GM19452 (cell line): ENCODE results near the gene MMEL1.
"Not testable (repeated sequence)": the region's sequence is repeated elsewhere in the genome, so short reads cannot be mapped to it uniquely, and the experiment has no call there.

Source experiments
- ATAC-seq: cut with Tn5 transposase; IDR thresholded peaks from one replicate; pipeline ENCODE4 v1.9.1; 2021; ENCODE audit not compliant: unreplicated experiment

MMEL1 gene

GRCh38 chr1:2629627-2630497 lies 3.0 kb downstream of the MMEL1 start:
- no peak for ATAC-seq

- ATAC-seq, result no peak
Measured at GRCh38 chr1:2628933-2629626, 3.7 kb downstream of the MMEL1 start.

- no peak for ATAC-seq
Measured at GRCh38 chr1:2628191-2628932, 4.5 kb downstream of the MMEL1 start.

GRCh38 chr1:2627746-2628145 lies 5.1 kb downstream of the MMEL1 start:
- ATAC-seq, result no peak

GRCh38 chr1:2625748-2626147 lies 7.1 kb downstream of the MMEL1 start:
- not testable (repeated sequence) for ATAC-seq

GRCh38 chr1:2625311-2625710 lies 7.5 kb downstream of the MMEL1 start:
- ATAC-seq, result no peak

GRCh38 chr1:2624735-2625300 lies 8.0 kb downstream of the MMEL1 start:
- no peak for ATAC-seq

GRCh38 chr1:2623571-2624337 lies 9.1 kb downstream of the MMEL1 start:
- ATAC-seq, result no peak

GRCh38 chr1:2617971-2618470 lies 14.8 kb downstream of the MMEL1 start:
- no peak for ATAC-seq

GRCh38 chr1:2614145-2614544 lies 18.7 kb downstream of the MMEL1 start:
- ATAC-seq, result no peak

- ATAC-seq, result no peak
Measured at GRCh38 chr1:2612591-2613365, 20.0 kb downstream of the MMEL1 start.

GRCh38 chr1:2611621-2612437 lies 21.0 kb downstream of the MMEL1 start:
- no peak for ATAC-seq

GRCh38 chr1:2611031-2611501 lies 21.8 kb downstream of the MMEL1 start:
- no peak for ATAC-seq

GRCh38 chr1:2610036-2610959 lies 22.5 kb downstream of the MMEL1 start:
- no peak for ATAC-seq

- no peak for ATAC-seq
Measured at GRCh38 chr1:2609319-2610035, 23.3 kb downstream of the MMEL1 start.

- no peak for ATAC-seq
Measured at GRCh38 chr1:2607641-2608091, 25.1 kb downstream of the MMEL1 start.
